ENCODE measurements around the gene LDLRAD4.

The LDLRAD4 gene

GRCh38 chr18:13621886-13622619 is 403.5 kb downstream of the LDLRAD4 start:
- Histone ChIP-seq H3K4me1 (peaks cover 99% of the 10 kb centered on the region), H3K9me3 (no peaks in the 10 kb centered on the region), H3K4me3 (no peak overlapping the region), H3K27ac (peak overlapping the region; percentile 85), H3K9ac (peak overlapping the region; percentile 33; the same call in 1 of the 2 replicates), H3K27me3 (no peaks in the 10 kb centered on the region), H3K36me3 (peaks cover 60% of the 10 kb centered on the region), H4K20me1 (peaks cover 97% of the 10 kb centered on the region), H3K4me2 (peak overlapping the region; percentile 97)
- no peak for TF ChIP-seq Cebpa-rat (IDR thresholded peaks at IDR 0.05)

- peaks cover 66% of the 10 kb centered on the region for H3K36me3 ChIP-seq
- H3K9me3 ChIP-seq = no peaks in the 10 kb centered on the region
- H3K27me3 ChIP-seq = no peaks in the 10 kb centered on the region
- H4K20me1 ChIP-seq = peaks cover 97% of the 10 kb centered on the region
- H3K4me3 ChIP-seq = no peak overlapping the region
- H3K9ac ChIP-seq = peak overlapping the region; percentile 33
- peak overlapping the region; percentile 97 for H3K4me2 ChIP-seq
- no peak for TF ChIP-seq Cebpa-rat (IDR thresholded peaks at IDR 0.05)
- H3K27ac ChIP-seq = peak overlapping the region; percentile 85
- peaks cover 99% of the 10 kb centered on the region for H3K4me1 ChIP-seq
Measured at GRCh38 chr18:13622751-13623150, 404.2 kb downstream of the LDLRAD4 start.

- Histone ChIP-seq H3K4me2 (peak overlapping the region; percentile 97), H3K4me3 (no peak overlapping the region), H4K20me1 (peaks cover 97% of the 10 kb centered on the region), H3K9me3 (no peaks in the 10 kb centered on the region), H3K9ac (no peak overlapping the region), H3K4me1 (peaks cover 99% of the 10 kb centered on the region), H3K27me3 (no peaks in the 10 kb centered on the region), H3K36me3 (peaks cover 68% of the 10 kb centered on the region), H3K27ac (peak overlapping the region; percentile 85)
- TF ChIP-seq Cebpa-rat (IDR thresholded peaks at IDR 0.05) = no peak
Measured at GRCh38 chr18:13623348-13623747, 404.8 kb downstream of the LDLRAD4 start.

DNA sequence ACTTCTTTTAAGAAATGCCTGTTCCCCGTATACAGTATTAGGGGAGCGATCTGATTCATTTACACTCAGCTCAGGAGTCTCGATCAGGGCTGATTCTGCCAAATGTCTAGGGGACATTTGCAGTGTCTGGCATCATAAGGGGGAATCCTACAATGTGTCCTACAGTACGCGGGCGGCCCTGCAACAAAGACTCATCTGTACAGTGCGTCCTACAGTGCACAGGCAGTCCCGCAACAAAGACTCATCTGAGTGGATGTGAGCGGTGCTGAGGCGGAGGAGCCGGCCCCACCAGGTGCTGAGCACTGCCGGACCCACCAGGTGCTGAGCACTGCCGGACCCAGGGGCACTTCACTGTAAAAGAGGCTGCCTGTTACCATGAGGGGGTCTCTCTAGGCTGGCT is 405.3 kb downstream of the LDLRAD4 start:
- Histone ChIP-seq H3K4me3 (peak overlapping the region; percentile 20; the same call in 1 of the 2 replicates), H3K4me1 (peaks cover 99% of the 10 kb centered on the region), H3K9ac (peak overlapping the region; percentile 64; the same call in 1 of the 2 replicates), H4K20me1 (peaks cover 97% of the 10 kb centered on the region), H3K27ac (peak overlapping the region; percentile 85), H3K4me2 (peak overlapping the region; percentile 97), H3K9me3 (no peaks in the 10 kb centered on the region), H3K27me3 (no peaks in the 10 kb centered on the region), H3K36me3 (peaks cover 65% of the 10 kb centered on the region)
- no peak for TF ChIP-seq Cebpa-rat (IDR thresholded peaks at IDR 0.05)

- Histone ChIP-seq H3K27me3 (no peaks in the 10 kb centered on the region), H3K27ac (peak overlapping the region; percentile 85)
- no peak for TF ChIP-seq Cebpa-rat (IDR thresholded peaks at IDR 0.05)
Measured at GRCh38 chr18:13624563-13625237, 406.1 kb downstream of the LDLRAD4 start.

GRCh38 chr18:13625355-13625754 is 406.8 kb downstream of the LDLRAD4 start:
- Histone ChIP-seq H3K4me2 (peak overlapping the region; percentile 97), H3K9me3 (no peaks in the 10 kb centered on the region; the same call in 1 of the 2 replicates), H3K36me3 (peaks cover 71% of the 10 kb centered on the region), H3K27me3 (no peaks in the 10 kb centered on the region), H3K4me1 (peaks cover 99% of the 10 kb centered on the region), H3K27ac (peak overlapping the region; percentile 85), H4K20me1 (peaks cover 98% of the 10 kb centered on the region), H3K9ac (peak overlapping the region; percentile 64; the same call in 1 of the 2 replicates), H3K4me3 (no peak overlapping the region)
- TF ChIP-seq Cebpa-rat (IDR thresholded peaks at IDR 0.05) = no peak

More at GRCh38 chr18:13624563-13625237, 406.1 kb downstream of the LDLRAD4 start:
- Histone ChIP-seq H3K36me3 (peaks cover 64% of the 10 kb centered on the region), H3K4me1 (peaks cover 99% of the 10 kb centered on the region), H3K4me2 (peak overlapping the region; percentile 97), H3K4me3 (peak overlapping the region; percentile 20; the same call in 1 of the 2 replicates), H3K9ac (peak overlapping the region; percentile 64), H3K9me3 (no peaks in the 10 kb centered on the region), H4K20me1 (peaks cover 98% of the 10 kb centered on the region)

- no peak for TF ChIP-seq Cebpa-rat (IDR thresholded peaks at IDR 0.05)
- Histone ChIP-seq H3K27me3 (no peaks in the 10 kb centered on the region), H3K27ac (peak overlapping the region; percentile 76), H4K20me1 (peaks cover 98% of the 10 kb centered on the region), H3K4me3 (no peak overlapping the region), H3K9me3 (peaks cover 3% of the 10 kb centered on the region; the same call in 1 of the 2 replicates), H3K9ac (peak overlapping the region; percentile 7; the same call in 1 of the 2 replicates), H3K4me1 (peaks cover 94% of the 10 kb centered on the region), H3K4me2 (peak overlapping the region; percentile 91), H3K36me3 (peaks cover 75% of the 10 kb centered on the region)
Measured at GRCh38 chr18:13625843-13626543, 407.4 kb downstream of the LDLRAD4 start.

DNA sequence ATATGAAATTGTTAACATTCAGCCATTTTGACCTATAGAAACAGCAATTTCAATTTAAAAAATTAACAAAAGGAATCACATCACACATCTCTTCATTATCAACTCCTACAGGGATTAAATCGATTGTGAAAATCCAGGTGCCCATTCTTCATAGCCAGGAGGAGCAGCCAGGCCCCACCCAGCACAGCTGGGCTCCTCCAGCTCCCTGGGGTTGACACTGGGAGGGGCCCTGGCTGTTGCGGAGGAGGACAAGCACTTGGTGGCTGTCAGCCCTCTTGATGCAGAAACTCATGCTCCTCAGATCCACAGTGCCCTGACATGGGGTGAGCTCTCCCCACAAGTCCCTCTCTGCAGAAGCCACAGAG is 408.0 kb downstream of the LDLRAD4 start:
- Histone ChIP-seq H3K36me3 (peaks cover 75% of the 10 kb centered on the region), H3K27ac (peak overlapping the region; percentile 76)
- TF ChIP-seq Cebpa-rat (IDR thresholded peaks at IDR 0.05) = no peak

DNA sequence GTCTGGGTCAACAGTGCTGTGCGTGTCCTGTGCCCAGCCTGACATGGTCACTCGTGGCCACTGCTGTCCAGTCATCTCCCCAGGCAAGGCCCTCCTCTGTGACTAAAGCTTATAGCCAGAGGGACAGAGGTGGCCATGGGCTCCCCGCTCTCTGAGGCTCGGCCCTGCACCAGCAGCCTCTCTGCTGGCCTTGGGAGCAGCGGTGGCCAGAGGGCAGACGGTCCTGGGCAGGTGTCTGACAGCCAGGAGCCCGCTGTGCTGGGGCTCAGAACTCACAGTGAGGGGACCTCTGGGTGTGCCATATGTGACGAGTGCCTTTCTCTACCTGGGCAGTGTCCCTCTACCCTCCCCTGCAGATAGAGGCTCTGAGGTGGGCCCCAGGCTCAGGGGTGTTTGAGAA is 409.1 kb downstream of the LDLRAD4 start:
- peak overlapping the region; percentile 54 for H3K4me3 ChIP-seq
- peak overlapping the region; percentile 91 for H3K4me2 ChIP-seq
- H3K9me3 ChIP-seq = peaks cover 20% of the 10 kb centered on the region
- no peak for TF ChIP-seq Cebpa-rat (IDR thresholded peaks at IDR 0.05)
- peaks cover 75% of the 10 kb centered on the region for H3K36me3 ChIP-seq
- peaks cover 92% of the 10 kb centered on the region for H4K20me1 ChIP-seq
- H3K9ac ChIP-seq = peak overlapping the region; percentile 65
- H3K4me1 ChIP-seq = peaks cover 78% of the 10 kb centered on the region
- H3K27ac ChIP-seq = peak overlapping the region; percentile 76
- no peaks in the 10 kb centered on the region for H3K27me3 ChIP-seq

More for the DNA sequence above, 408.0 kb downstream of the LDLRAD4 start:
- Histone ChIP-seq H3K9ac (peak overlapping the region; percentile 7; the same call in 1 of the 2 replicates), H3K4me2 (peak overlapping the region; percentile 91), H3K4me1 (peaks cover 89% of the 10 kb centered on the region), H3K9me3 (peaks cover 9% of the 10 kb centered on the region), H3K27me3 (no peaks in the 10 kb centered on the region), H4K20me1 (peaks cover 95% of the 10 kb centered on the region), H3K4me3 (no peak overlapping the region)

All from BLaER1 (cell line).